Esophagus squamous epithelium (tissue), 5 donors: ENCODE results near the gene ZNF35. TPM values are rescaled to one million over a fixed set of nuclear protein-coding genes. Genes with fewer than 3 reads are reported as not detected.
"Not testable (repeated sequence)": the region's sequence is repeated elsewhere in the genome, so short reads cannot be mapped to it uniquely, and the experiment has no call there.

ENCODE experiments used
- DNase-seq: peaks from one replicate; lab custom pipeline; 2025; lab: John Stamatoyannopoulos, UW
- H3K27ac ChIP-seq, 4 donors: fragments of 200-600 bp; sonication (generic); one replicate each; pipeline ENCODE4 v1.5.1; 2016 to 2019; ENCODE audit warnings: mild to moderate bottlenecking in 1 of 4
- H3K27me3 ChIP-seq, 4 donors: fragments of 200-600 bp; sonication (generic); 1 replicate in 3 of 4; 2 replicates in 1 of 4; pipeline versions ENCODE4 v1.5.1 to v1.6.0; 2017 to 2021; ENCODE audit warnings: antibody characterized with exemption in 1 of 4
- H3K36me3 ChIP-seq, 3 donors: fragments of 200-600 bp; sonication (generic); one replicate each; pipeline ENCODE4 v1.5.1; 2016 to 2019
- H3K4me1 ChIP-seq, 3 donors: fragments of 200-600 bp; sonication (generic); one replicate each; pipeline ENCODE4 v1.5.1; 2017 to 2019
- H3K4me3 ChIP-seq, 4 donors: fragments of 200-600 bp; sonication (generic); 1 replicate in 3 of 4; 2 replicates in 1 of 4; pipeline ENCODE4 v1.5.1; 2016 to 2019; ENCODE audit warnings: mild to moderate bottlenecking in 2 of 4, moderate library complexity in 1 of 4
- H3K9me3 ChIP-seq, 3 donors: fragments of 200-600 bp; sonication (generic); one replicate each; pipeline ENCODE4 v1.5.1; 2016 to 2019
- POLR2A ChIP-seq, 4 donors: fragments of 450-650 bp; IDR thresholded peaks; one replicate each; pipeline ENCODE4 v1.6.1; 2017; ENCODE audit warnings: antibody characterized with exemption in 4 of 4, mild to moderate bottlenecking in 4 of 4, moderate library complexity in 3 of 4
- WGBS, 2 donors: methylation state at CpG; one replicate each; pipeline ENCODE4 v1.1.5; 2018; 5-methylcytosine and 5-hydroxymethylcytosine counted together
- intact Hi-C: fragments of 100-400 bp; cut with DNase I; formaldehyde crosslinking; loops from one replicate; pipeline ENCODE4 v1.15.0; 2022
- total RNA-seq, 4 donors: library from RNA; depleted of rRNA; stranded (reverse); fragments of >200 nt; gene quantifications; one replicate each; pipeline ENCODE4 v1.1.0, GENCODE V29; 2016
- TF ChIP-seq, protein P1 (sequence below), 6 experiments: fragments of 450-650 bp in 4 of 6; fragments of 200-600 bp in 2 of 6; sonication (generic) in 2 of 6; IDR thresholded peaks; one replicate each; pipeline ENCODE4 v1.5.1; 2016 to 2019; ENCODE audit warnings: antibody characterized with exemption in 6 of 6, mild to moderate bottlenecking in 4 of 6, moderate library complexity in 4 of 6
- donor health status: DM: yes; HTN: yes; CAD: no.

ZNF35 gene
- total RNA-seq, 4 donors from 2014 or later, result 3.7 to 14.3 (median 11.3) TPM

DNA sequence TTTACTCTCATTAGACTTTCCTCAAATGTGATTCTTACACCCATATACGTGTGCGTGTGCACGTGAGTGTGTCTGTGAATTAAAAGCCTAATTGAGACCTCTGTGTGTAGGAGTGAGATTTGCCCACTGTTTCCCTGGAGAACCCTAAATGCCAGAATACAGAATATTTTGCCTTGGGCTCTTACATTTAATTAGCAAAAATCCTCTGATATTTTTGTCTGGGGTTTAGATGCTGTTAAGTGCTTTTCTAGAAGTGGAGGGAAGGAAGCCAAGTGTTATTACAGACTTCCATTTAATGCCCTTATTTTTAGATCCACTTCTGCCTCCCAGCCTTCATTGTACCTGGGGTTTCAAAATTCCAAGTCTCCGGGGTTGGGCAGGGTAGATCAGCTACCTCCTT lies 17.8 kb downstream of the ZNF35 start:
- 92 to 96% methylated on average over 4 of the region's 4 CpGs for WGBS, 2 donors
- TF ChIP-seq POLR2A (IDR thresholded peaks at IDR 0.05), result no peak
- TF ChIP-seq, protein P1, sequence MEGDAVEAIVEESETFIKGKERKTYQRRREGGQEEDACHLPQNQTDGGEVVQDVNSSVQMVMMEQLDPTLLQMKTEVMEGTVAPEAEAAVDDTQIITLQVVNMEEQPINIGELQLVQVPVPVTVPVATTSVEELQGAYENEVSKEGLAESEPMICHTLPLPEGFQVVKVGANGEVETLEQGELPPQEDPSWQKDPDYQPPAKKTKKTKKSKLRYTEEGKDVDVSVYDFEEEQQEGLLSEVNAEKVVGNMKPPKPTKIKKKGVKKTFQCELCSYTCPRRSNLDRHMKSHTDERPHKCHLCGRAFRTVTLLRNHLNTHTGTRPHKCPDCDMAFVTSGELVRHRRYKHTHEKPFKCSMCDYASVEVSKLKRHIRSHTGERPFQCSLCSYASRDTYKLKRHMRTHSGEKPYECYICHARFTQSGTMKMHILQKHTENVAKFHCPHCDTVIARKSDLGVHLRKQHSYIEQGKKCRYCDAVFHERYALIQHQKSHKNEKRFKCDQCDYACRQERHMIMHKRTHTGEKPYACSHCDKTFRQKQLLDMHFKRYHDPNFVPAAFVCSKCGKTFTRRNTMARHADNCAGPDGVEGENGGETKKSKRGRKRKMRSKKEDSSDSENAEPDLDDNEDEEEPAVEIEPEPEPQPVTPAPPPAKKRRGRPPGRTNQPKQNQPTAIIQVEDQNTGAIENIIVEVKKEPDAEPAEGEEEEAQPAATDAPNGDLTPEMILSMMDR (IDR thresholded peaks at IDR 0.05), result no peak
- intact Hi-C loops, result no loop called here

DNA sequence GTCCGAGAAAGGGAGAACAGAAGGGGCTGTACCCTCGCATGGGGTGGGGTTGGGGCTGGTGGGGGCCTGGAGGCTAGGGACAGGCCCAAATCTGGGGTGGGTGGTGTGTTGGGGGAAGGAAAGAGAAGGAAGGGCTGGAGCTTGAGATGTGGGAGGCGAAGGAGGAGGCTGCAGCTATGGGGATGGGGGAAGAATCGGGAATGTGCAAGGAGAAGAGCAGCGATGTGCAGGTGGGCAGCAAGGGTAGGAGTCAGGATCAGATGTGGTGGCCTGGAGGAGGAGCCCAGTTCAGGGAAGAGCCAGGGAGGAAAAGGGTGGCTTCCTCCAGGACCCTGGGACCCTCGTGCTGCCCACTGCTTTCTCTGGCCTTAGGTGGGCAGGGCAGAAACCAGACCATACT lies 21.2 kb downstream of the ZNF35 start:
- intact Hi-C loops, result no loop called here
- no peaks in the 10 kb centered on the region for H3K36me3 ChIP-seq
- peaks cover 0 to 14% (median 3%) of the 10 kb centered on the region in 3 donors for H3K9me3 ChIP-seq
- 78 to 84% methylated on average over 4 to 5 of the region's 6 CpGs for WGBS, 2 donors
- no peaks in the 10 kb centered on the region for H3K4me1 ChIP-seq
- H3K27me3 ChIP-seq, result no peaks in the 10 kb centered on the region
- H3K4me3 ChIP-seq, result no peak overlapping the region
- DNase-seq, result no peak
- no peak overlapping the region for H3K27ac ChIP-seq
- no peak for TF ChIP-seq POLR2A (IDR thresholded peaks at IDR 0.05)
- TF ChIP-seq, protein P1 (IDR thresholded peaks at IDR 0.05), result no peak

More for the DNA sequence above, 17.8 kb downstream of the ZNF35 start:
- Histone ChIP-seq H3K27me3 (no peaks in the 10 kb centered on the region), H3K4me3 (no peak overlapping the region), H3K27ac (no peak overlapping the region), H3K4me1 (no peaks in the 10 kb centered on the region), H3K36me3 (peaks cover 0 to 5% (median 0%) of the 10 kb centered on the region in 3 donors), H3K9me3 (no peaks in the 10 kb centered on the region)
- no peak for DNase-seq

DNA sequence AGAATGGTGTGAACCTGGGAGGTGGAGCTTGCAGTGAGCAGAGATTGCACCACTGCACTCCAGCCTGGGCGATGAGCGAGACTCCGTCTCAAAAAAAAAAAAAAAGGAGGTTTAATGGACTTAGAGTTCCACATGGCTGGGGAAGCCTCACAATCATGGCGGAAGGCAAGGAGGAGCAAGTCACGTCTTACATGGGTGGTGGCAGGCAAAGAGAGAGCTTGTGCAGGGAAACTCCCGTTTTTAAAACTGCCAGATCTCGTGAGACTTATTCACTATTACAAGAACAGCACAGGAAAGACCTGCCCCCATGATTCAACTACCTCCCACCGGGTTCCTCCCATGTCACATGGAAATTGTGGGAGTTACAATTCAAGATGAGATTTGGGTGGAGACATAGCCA lies 24.9 kb downstream of the ZNF35 start:
- H3K4me3 ChIP-seq, intact Hi-C loops, H3K27ac ChIP-seq, DNase-seq, H3K4me1 ChIP-seq, H3K36me3 ChIP-seq, H3K27me3 ChIP-seq: not testable (repeated sequence)
- H3K9me3 ChIP-seq, result peaks cover 0 to 20% (median 3%) of the 10 kb centered on the region in 3 donors
- WGBS, 2 donors, result 86 to 87% methylated on average over 6 to 8 of the region's 8 CpGs

DNA sequence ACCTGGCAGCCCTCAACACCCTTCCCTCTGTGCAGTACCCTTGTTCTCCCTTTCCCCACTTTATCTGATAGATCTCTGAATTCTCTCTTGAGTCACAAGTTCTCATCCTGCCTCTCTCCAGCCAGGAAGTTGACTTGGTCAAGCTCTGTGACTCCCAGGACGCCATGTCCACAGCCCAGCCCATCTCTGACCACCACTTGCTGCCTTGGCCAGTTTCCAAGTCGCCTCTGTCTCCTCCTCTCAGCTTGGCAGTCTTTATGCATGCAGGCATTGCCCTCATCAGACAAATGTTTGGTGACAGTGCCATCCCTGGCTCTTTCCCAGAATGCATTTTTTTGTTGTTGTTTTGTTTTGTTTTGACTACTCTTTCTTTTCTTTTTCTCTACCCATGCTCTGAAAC lies 25.7 kb downstream of the ZNF35 start:
- Histone ChIP-seq H3K4me3 (no peak overlapping the region), H3K9me3 (peaks cover 0 to 20% (median 3%) of the 10 kb centered on the region in 3 donors), H3K36me3 (no peaks in the 10 kb centered on the region), H3K27me3 (no peaks in the 10 kb centered on the region), H3K27ac (no peak overlapping the region), H3K4me1 (no peaks in the 10 kb centered on the region)
- WGBS, 2 donors, result 37 to 44% methylated on average over 2 of the region's 2 CpGs
- TF ChIP-seq, protein P1 (IDR thresholded peaks at IDR 0.05), result no peak
- no peak for TF ChIP-seq POLR2A (IDR thresholded peaks at IDR 0.05)
- no peak for DNase-seq
- intact Hi-C loops, result no loop called here

DNA sequence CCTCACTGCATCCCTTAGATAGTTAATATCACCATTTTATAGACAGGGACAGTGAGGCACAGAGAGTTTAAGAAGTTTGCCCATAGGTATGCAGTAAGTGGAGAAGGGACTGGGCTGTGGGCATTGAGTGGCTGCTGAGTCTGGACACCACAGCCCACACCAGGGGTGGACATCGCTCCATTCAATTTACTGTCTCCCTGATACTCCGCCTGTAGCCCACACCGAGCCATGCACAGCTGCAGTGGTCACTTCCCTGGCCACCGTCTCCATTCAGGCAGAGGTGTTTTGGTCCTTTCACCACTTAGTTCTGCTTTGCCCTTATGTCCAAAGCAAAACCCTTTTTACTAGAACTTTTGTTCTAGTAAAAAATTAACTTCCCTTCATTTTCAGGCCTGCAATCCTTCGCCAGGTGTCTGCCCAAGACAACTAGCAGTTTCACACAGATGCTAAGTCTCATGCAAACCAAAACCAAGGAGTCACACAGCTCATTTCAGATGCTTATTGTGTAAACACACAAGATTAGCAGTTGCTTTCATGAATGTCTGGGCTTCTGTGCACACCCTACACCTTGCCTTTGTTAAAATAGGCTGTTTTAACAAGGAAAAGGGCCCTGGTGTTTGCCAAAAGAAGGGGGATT lies 30.1 kb downstream of the ZNF35 start:
- H3K4me1 ChIP-seq, result no peaks in the 10 kb centered on the region
- 84 to 93% methylated on average over 5 of the region's 5 CpGs for WGBS, 2 donors

More for the DNA sequence above, 30.1 kb downstream of the ZNF35 start:
- H3K36me3 ChIP-seq, result peaks cover 0 to 2% (median 0%) of the 10 kb centered on the region in 3 donors
- intact Hi-C loops, result no loop called here
- H3K9me3 ChIP-seq, result peaks cover 0 to 50% (median 3%) of the 10 kb centered on the region in 3 donors
- H3K27me3 ChIP-seq, result no peaks in the 10 kb centered on the region
- DNase-seq, result no peak
- no peak overlapping the region for H3K27ac ChIP-seq
- TF ChIP-seq, protein P1 (IDR thresholded peaks at IDR 0.05), result no peak
- no peak for TF ChIP-seq POLR2A (IDR thresholded peaks at IDR 0.05)
- no peak overlapping the region for H3K4me3 ChIP-seq
